GM19324 (cell line): ENCODE data around the gene ANO8.

Experiments used
- ATAC-seq: cut with Tn5 transposase; IDR thresholded peaks from one replicate; pipeline ENCODE4 v1.9.1; 2021; ENCODE audit warnings: mild to moderate bottlenecking, moderate library complexity; ENCODE audit not compliant: unreplicated experiment, low FRiP score

ANO8 gene

GRCh38 chr19:17330262-17331044 is 4.2 kb downstream of the ANO8 start:
- no peak for ATAC-seq

DNA sequence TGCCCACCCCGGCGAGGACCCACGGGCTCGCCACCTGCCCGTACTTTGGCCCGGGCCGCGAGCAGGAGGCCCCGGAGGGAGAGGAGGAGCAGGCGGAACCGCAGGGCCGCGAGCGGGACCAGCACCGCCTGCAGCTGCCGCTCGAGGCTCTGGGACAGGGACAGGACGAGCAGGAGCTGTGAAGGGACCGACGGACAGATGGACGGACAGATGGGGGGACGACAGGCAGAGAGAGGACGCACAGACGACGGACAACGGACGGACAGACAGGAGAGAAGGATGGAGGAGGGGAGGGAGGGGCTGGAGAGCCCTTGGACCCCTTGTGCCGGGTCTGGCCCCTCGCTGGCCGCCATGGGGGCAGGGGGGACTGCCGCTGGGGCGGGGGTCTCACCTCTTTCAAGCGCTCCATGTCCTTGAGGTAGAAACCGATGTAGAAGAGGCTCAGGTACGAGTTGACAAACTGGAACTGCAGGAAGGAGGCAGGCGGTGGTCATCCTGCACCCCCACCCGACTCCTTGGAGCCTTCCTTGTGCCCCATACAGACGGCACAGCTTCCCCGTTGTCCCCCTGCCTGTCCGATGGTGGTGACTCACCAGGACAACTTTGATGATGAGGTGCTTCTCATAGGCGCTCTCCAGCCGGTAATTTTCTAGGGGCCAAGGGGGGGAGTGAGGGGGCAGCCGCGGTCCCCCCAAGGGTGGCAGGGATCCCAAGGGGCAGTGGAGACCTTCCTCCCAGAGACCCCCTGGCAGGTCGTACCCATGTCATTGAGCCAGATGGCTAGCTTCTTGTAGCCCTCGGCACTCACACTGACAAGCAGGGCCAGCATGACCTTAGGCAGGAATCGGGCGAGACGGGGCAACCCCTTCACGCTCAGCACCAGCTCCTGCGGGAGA is 5.0 kb downstream of the ANO8 start:
- ATAC-seq = no peak

GRCh38 chr19:17328517-17329365 is 5.9 kb downstream of the ANO8 start:
- ATAC-seq = no peak

- no peak for ATAC-seq
Measured at GRCh38 chr19:17327654-17328516, 6.8 kb downstream of the ANO8 start.

DNA sequence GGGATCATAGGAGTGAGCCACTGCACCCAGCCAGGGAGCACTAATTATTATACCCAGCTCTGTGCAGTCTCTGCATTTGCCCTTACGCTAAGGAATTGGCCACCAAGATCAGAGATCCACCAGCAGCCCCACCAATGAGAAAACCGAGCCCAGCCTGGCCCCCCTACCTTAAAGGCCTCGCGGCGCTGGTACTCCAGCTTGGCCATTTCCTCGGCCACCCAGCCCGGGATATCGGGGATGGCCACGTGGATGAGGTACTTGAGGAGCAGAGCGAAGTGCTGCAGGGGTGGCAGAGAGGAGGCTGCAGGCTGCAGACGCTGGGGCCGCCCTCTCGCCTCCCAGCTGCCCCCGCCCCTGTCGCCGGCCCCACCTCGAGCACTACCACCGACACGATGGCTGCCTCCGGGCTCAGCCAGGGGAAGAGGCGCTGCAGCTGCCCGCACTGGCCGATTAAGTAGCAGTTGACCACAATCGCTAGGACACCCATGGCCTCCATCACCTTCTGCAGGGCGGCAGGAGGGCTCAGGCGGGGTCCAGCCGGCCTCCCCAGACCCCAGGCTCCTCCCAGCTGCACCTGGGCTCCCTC is 7.5 kb downstream of the ANO8 start:
- no peak for ATAC-seq

DNA sequence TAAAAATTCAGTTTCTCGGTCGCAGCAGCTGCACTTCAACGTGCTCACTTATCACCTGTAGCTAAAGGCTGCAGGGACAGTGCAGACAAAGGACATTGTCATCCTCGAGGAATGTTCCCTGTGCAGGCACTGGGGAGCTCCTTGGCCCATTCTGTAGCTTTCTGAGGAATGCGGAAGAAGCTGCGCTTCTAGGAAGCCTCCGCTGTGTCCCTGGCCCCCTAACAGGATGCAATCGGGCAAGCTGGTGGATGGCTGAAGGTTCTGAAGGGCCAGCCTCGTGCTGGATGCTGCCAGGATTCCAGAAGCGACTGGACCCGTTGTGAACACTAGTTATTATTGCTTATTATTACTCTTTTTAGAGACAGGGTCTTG is 8.1 kb downstream of the ANO8 start:
- ATAC-seq = no peak

DNA sequence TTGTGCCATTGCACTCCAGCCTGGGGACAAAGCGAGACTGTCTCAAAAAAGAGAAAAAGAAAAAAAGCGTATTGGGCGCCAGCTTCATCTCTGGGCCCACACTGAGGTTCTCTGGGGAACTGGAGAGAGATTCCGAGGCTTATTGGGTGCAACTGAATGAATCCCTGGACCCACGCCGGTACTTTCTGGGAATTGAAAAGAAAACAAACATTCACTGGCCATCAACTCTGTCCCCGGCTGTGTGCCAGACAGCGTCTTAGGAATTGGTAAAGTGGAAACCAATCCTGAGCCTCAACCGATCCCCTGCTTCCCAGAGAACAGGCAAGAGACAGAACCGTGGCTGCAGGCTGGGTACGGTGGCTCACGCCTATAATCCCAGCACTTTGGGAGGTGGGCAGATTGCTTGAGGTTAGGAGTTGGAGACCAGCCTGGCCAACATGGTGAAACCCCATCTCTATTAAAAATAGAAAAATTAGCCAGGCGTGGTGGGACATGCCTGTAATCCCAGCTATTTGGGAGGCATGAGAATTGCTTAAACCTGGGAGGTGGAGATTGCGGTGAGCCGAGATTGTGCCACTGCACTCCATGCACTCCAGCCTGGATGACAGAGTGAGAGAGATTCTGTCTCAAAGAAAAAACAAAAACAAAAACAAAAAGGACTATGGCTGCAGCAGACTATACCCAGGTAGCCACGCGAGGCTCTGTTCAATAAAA is 8.6 kb downstream of the ANO8 start:
- no peak for ATAC-seq

GRCh38 chr19:17325133-17325532 is 9.5 kb downstream of the ANO8 start:
- no peak for ATAC-seq

- no peak for ATAC-seq
Measured at GRCh38 chr19:17324357-17325114, 10.1 kb downstream of the ANO8 start.

DNA sequence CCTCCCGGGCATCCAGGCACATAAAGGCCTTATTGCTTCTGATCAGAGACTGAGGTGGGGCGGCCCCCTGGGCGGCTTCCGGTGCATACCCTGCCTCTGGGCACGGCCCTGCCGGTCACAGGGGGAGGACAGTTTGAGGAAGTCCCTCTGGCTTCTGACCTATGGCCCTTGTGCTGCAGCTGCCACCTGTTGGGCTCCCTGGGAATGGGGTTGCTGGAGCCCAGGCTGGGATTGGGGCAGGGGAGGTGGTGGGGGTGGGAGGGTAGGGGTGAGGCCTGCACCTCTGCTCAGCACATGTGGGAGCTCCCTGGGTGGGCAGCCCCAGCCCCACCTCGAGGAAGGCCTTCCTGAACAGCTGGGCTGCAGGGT is 10.7 kb downstream of the ANO8 start:
- ATAC-seq = no peak

- no peak for ATAC-seq
Measured at GRCh38 chr19:17323300-17323963, 11.2 kb downstream of the ANO8 start.

DNA sequence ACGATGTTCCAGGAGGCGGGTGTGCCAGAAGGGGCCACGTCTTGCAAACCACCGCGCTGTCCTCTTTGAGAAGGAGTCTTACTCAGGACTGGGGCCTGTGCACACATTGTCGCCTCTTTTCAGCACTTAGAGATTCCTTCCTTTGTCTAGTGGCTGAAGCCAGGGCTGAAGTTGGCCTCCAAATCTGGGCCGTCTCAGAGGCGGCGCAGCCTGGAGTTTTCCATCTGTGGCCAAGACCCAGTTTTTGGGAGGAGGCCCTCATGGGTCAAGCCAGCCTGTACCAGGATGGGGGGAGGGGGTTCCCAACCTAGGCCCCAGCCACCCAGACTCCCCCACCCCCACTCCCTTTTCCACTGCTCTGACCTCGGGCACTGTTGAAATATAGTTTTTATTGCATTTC is 11.8 kb downstream of the ANO8 start:
- ATAC-seq = no peak

GRCh38 chr19:17321655-17322489 is 12.8 kb downstream of the ANO8 start:
- no peak for ATAC-seq

GRCh38 chr19:17320435-17320834 is 14.2 kb downstream of the ANO8 start:
- no peak for ATAC-seq

DNA sequence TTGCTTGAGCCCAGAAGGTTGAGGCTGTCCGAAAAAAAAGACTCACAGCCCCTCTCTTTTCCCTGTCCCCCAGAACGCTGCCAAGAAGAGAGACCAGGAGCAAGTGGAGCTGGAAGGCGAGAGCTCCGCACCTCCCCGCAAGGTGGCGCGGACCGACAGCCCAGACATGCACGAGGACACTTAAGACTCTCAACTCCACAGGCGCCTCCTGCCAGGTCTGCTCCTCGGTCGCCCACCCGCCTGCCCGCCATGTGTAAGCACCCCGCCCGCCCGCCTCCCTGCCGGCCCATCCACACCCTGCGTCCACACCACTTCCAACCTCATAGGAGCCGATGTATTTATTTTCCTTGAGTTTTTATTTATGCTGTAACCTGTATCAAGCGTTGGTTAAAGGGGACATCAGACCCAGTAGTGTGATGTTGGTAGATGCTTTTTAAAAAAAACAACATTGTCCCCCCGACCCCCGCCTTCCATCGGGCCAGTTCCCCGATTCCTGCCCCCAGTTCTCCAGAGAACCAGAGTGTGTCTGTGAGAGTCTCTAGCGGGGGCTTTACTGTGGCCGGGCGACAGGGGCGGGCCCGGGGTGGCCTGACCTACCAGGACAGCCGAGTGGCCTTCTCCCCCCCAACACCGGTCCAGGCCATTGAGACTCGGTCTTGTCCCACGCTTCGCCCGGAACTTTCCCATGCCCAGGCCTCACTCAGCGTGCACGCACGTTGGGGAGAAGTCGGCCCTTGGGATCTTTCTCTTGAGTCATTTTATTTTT is 15.0 kb downstream of the ANO8 start:
- no peak for ATAC-seq

GRCh38 chr19:17318966-17319365 is 15.7 kb downstream of the ANO8 start:
- ATAC-seq = no peak
